Measurements from ENCODE around the gene C1QTNF12.

The C1QTNF12 gene

GRCh38 chr1:1281533-1282321 lies 35.2 kb upstream of the C1QTNF12 start:
- no peak for DNase-seq (ENCODE audit: low read depth, low spot score)

GRCh38 chr1:1280782-1281481 lies 34.4 kb upstream of the C1QTNF12 start:
- DNase-seq (ENCODE audit: low read depth, low spot score) = no peak

DNA sequence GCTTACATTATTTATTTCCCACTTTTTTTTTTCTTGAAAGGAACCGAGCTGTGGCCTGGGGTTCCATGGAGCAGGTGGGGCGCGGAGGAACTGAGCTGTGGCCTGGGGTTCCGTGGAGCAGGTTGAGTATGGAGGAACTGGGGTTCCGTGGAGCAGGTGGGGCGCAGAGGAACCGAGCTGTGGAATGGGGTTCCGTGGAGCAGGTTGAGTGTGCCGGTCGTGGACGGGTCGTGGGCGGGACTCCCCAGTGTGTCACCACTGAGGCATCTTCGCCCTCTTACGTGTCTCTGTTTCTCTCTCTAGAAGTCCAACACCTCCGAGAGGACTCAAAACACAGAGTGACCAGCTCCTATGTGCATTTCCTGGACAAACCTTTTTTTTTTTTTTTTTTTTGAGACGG lies 32.5 kb upstream of the C1QTNF12 start:
- no peak for DNase-seq (ENCODE audit: low read depth, low spot score)

- no peak for DNase-seq (ENCODE audit: low read depth, low spot score)
Observed at GRCh38 chr1:1278620-1279019, 32.1 kb upstream of the C1QTNF12 start.

DNA sequence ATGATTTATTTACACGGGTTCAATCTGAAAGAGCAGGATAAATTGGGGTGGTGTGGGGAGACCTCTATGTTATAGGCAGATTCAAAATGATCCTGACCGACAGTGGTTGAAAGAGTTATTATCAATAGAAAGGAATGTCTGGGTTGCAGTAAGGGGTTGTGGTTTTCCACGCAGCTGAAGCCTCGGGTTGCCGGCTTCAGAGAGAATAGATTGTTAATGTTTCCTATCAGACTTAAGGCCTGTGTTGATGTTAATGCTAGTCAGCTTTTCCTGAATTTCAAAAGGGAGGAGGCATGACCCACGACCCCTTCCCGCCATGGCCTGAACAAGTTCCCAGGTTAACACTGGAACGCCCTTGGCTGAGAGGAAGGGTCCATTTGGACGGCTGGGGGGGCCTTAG lies 29.3 kb upstream of the C1QTNF12 start:
- DNase-seq (ENCODE audit: low read depth, low spot score) = no peak

DNA sequence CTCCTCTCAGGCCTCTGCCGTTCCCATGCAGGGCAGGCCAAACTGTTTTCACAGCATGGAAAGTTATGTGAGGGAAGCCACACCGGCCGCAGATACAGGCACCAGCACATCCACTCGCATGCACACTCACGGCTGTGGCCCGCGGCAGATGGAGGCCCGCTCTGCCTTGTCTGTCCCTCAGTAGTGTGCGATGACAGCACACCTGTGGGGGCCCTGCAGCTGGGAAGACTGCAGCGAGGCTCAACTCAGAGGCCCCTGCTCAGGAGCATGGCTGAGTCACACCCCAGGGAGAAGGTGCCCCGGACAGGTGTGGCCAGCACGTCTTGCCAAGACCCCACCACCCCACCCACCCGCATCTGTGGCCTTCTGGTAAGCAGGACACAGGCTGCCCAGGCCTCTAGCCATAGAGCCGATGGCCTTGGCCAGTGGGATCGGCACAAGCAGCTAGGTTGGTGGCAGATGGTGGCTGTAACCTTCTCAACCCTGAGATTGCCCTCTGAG lies 28.5 kb upstream of the C1QTNF12 start:
- no peak for DNase-seq (ENCODE audit: low read depth, low spot score)

- no peak for DNase-seq (ENCODE audit: low read depth, low spot score)
Observed at GRCh38 chr1:1274299-1274930, 27.9 kb upstream of the C1QTNF12 start.

- peak; percentile 47 for DNase-seq (ENCODE audit: low read depth, low spot score)
Observed at GRCh38 chr1:1273512-1274298, 27.2 kb upstream of the C1QTNF12 start, which contains the start of gene UBE2J2. UBE2J2 (minus strand) TSS chr1:1273854; CDS start chr1:1267992, 5,862 bp downstream.

DNA sequence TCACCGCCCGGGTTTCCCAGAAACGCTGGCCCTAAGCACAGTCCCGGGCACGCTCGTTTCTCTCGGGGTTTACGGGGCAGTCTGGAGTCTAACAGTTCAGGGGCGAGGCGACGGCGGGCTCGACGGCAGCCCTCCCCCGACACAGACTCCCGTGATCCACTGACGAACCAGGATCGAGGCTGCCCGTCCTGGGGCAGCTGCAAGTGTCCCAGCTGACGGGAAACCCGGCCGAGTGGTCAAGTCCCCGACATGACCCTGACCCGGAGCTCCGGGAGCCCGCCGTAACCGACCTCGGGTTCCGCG lies 26.6 kb upstream of the C1QTNF12 start:
- DNase-seq (ENCODE audit: low read depth, low spot score) = no peak

GRCh38 chr1:1272341-1273208 lies 26.1 kb upstream of the C1QTNF12 start:
- no peak for DNase-seq (ENCODE audit: low read depth, low spot score)

- no peak for DNase-seq (ENCODE audit: low read depth, low spot score)
Observed at GRCh38 chr1:1270813-1271212, 24.3 kb upstream of the C1QTNF12 start.

GRCh38 chr1:1268284-1268682 lies 21.8 kb upstream of the C1QTNF12 start:
- DNase-seq (ENCODE audit: low read depth, low spot score) = no peak

DNA sequence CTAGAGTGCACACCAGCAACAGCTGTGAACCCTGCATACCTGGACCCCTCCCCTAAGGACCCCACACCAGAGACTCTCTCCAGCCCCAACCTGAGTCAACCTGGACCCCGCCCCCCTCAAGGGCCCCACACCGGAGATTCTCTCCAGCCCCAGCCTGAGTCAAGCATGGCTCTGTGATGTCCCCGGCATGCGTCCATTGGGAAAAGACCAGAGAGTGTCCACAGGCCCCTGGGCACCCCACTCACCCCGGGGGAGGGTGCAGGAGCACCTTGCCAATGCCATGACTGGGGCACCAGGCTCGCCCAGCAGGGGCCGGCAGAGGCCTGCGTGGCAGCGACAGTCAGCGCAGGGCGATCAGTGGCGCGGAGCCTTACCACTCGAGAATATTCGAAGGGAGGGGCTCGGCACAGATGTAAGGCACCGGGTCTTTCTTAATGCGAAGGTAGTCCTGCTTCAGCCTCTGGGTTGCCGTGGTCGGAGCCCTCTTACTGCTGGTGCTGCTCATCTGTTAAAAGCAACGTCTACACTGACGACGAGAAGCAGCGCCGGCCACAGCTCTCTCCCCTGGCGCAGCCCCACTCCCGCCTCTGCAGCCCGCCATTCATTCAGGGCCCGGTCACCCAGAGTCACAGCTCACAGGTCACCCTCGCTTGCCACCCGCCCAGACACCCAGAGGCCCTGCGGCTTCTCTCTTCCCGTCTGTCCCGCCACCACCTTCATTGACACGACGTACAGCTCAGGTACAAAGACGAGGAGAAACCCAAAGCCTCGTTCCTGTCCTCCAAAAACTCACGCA lies 21.2 kb upstream of the C1QTNF12 start:
- no peak for DNase-seq (ENCODE audit: low read depth, low spot score)

DNA sequence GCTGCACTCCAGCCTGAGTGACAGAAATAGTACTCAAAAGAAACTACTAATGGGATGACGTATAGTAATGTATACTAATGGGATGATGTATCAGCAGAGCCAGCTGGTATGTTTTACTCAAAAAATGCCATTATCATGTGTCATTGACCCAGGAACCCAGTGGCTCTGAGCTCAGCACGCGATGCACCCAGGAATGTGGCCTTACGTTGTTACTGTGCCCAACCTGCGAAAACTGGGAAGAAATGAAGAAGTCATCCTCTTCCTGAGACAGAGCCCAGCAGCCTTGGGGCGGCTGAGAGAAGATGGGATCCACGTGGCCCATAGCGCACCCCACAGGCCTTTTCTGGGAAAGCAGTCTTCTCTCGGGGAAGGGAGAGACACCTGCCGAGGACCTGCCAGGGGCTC lies 18.3 kb upstream of the C1QTNF12 start:
- DNase-seq (ENCODE audit: low read depth, low spot score) = peak; percentile 44

GRCh38 chr1:1264026-1264425 lies 17.5 kb upstream of the C1QTNF12 start:
- no peak for DNase-seq (ENCODE audit: low read depth, low spot score)

- DNase-seq (ENCODE audit: low read depth, low spot score) = no peak
Observed at GRCh38 chr1:1262758-1263157, 16.2 kb upstream of the C1QTNF12 start.

DNA sequence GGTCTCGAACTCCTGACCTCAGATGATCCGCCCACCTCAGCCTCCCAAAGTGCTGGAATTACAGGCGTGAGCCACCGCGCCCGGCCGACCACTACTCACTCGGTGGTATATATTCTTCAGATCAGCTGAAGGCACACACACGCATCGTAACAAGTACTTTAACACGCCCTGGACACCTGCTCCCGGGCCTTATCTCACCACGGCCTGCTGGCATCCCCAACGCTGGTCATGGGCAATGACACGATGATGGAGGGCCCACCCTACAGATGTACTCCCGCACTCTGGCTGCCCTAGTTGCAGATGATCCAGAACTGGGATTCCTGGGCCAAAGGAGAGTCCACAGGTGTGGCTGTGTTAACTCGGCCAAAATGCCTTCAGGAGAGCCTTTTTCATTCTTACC lies 15.5 kb upstream of the C1QTNF12 start:
- DNase-seq (ENCODE audit: low read depth, low spot score) = no peak

- no peak for DNase-seq (ENCODE audit: low read depth, low spot score)
Observed at GRCh38 chr1:1260843-1261560, 14.5 kb upstream of the C1QTNF12 start.

DNA sequence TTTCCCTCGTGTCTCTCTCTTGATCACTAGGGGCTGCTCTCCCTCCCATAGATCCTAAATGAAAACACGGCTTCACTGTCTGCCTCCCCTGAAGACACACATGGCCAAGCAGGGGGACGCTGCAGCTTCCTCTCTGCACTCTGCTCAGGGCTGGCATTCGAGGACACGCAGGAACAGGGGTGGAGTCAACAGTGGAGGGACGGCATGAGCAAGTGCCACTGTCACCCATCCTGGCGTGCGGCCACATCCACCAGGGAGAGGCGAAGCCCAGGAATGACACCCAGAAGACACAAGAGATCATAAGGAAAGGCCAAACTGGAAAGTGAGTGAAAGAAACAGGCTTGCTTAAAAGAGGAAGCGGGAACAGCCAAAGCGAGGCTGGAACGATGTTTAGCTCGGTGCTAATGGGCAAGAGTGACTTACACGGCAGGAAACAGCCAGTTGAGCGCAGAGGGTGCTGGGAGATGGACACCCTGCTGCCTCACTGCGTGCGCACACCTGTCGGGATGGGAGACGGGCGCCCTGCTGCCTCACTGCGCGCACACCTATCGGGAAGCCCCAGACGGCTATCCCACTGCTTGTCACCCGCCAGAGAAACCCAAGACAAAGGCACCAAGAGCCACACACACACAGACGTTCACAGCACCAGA lies 13.6 kb upstream of the C1QTNF12 start:
- no peak for DNase-seq (ENCODE audit: low read depth, low spot score)
